ENCODE measurements around the gene MAGOHB.
"Not testable (repeated sequence)": the region's sequence is repeated elsewhere in the genome, so short reads cannot be mapped to it uniquely, and the experiment has no call there.

Gene MAGOHB

GRCh38 chr12:10612110-10612509 is 1.3 kb downstream of the MAGOHB start:
- DNase-seq (ENCODE audit: low read depth, low spot score): no peak

GRCh38 chr12:10611258-10611657 is 2.2 kb downstream of the MAGOHB start:
- DNase-seq (ENCODE audit: low read depth, low spot score): not testable (repeated sequence)

GRCh38 chr12:10610188-10610587 is 3.2 kb downstream of the MAGOHB start:
- no peak for DNase-seq (ENCODE audit: low read depth, low spot score)

DNA sequence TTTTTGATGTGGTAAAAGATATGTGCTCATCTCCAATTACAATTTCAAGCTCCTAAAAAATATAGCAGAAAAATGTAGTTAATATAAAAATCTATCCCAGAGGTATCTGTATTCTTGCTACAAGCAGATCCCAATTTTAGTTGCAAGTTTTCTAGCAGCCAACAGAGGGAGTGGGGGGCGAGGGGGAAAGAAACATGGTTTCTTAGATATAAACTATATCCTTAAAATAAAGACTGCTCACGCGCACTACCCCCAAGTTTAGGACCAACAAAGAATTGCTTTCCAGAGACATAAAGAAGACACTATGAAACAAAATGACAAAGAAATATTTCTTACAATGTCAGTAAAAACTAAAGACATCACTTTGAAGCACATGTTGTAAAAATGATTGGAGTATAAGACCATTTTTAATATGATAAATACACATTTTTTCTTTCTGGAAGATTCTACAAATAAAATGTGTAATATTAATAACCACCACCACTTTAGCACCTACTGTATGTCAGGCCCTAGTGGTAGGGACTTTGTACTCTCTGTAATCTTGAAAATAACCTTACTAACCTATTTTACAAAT is 5.4 kb downstream of the MAGOHB start:
- DNase-seq (ENCODE audit: low read depth, low spot score): no peak

- DNase-seq (ENCODE audit: low read depth, low spot score): no peak
Measured at GRCh38 chr12:10601860-10602259, 11.5 kb downstream of the MAGOHB start.

GRCh38 chr12:10600988-10601387 is 12.4 kb downstream of the MAGOHB start:
- no peak for DNase-seq (ENCODE audit: low read depth, low spot score)

DNA sequence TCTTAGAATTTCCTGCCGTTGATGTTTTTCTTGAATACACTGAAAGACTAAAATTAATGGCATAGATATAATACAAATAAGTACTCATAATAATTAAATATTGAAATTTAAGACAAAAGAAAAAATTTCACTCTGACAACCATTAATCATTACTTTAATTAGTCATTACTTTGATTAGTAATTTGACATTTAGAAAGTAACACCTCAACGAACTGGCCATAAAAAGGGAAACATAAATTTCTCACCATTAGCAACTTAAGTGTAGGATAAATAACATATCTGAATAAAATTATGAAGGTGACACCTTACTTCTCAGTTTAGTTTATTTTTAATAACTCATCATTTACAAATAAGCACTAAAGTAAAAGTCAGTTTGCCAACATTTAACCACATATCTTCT is 17.5 kb downstream of the MAGOHB start:
- no peak for DNase-seq (ENCODE audit: low read depth, low spot score)

GRCh38 chr12:10590966-10591365 is 22.4 kb downstream of the MAGOHB start:
- DNase-seq (ENCODE audit: low read depth, low spot score): no peak

DNA sequence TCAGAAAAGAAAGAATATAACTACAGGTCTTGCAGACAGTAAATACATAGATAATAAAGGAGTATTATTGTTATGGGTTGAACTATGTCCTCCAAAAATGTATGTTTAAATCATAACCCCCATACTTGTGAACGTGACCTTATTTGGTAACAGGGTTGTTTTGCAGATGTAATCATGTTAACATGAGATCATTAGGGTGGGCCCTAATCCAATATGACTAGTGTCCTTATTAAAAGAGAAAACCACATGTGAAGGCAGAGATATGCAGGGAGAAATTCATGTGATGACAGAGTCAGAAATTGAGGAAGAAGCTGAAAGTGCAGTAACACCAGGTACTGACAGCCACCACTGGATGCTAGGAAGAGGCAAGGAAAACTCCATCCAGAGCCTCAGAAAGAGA is 29.0 kb downstream of the MAGOHB start:
- DNase-seq (ENCODE audit: low read depth, low spot score): no peak

DNA sequence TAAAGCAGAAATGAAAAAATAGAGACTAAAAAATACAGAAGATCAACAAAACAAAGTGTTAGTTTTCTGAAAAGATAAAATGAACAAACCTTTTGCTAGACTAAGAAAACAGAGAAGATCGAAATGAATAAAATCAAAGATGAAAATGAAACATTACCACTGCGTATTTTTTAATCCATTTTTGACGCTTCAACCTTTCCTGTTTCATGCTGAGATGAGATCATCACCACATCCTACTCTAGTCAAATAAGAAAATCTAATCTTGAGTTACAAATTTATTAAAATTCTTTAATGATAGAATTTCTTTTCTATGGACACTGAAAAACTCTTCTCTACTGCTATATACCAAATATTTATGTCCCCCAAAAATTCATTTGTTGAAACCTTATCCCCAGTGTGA is 30.7 kb downstream of the MAGOHB start:
- DNase-seq (ENCODE audit: low read depth, low spot score): no peak

- not testable (repeated sequence) for DNase-seq (ENCODE audit: low read depth, low spot score)
Measured at GRCh38 chr12:10582133-10582532, 31.3 kb downstream of the MAGOHB start.

- no peak for DNase-seq (ENCODE audit: low read depth, low spot score)
Measured at GRCh38 chr12:10574307-10574706, 39.1 kb downstream of the MAGOHB start.

- DNase-seq (ENCODE audit: low read depth, low spot score): not testable (repeated sequence)
Measured at GRCh38 chr12:10572021-10572490, 41.4 kb downstream of the MAGOHB start.

DNA sequence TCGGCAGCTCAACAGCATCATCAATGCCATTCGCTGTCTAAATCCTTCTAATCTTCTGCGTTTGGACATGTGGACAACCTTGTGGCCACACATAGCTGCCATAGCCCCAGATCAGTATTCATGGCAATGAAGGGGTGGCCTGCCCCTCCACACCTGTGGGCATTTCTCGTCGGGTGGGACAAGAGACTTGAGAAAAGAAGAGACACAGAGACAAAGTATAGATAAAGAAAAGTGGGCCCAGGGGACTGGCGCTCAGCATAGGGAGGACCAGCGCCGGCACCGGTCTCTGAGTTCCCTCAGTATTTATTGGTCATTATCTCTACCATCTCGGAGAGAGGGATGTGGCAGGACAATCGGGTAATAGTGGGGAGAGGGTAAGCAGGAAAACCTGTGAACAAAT is 42.3 kb downstream of the MAGOHB start:
- DNase-seq (ENCODE audit: low read depth, low spot score): no peak

GRCh38 chr12:10567813-10568212 is 45.6 kb downstream of the MAGOHB start:
- no peak for DNase-seq (ENCODE audit: low read depth, low spot score)

GRCh38 chr12:10563966-10564365 is 49.4 kb downstream of the MAGOHB start:
- DNase-seq (ENCODE audit: low read depth, low spot score): no peak

DNA sequence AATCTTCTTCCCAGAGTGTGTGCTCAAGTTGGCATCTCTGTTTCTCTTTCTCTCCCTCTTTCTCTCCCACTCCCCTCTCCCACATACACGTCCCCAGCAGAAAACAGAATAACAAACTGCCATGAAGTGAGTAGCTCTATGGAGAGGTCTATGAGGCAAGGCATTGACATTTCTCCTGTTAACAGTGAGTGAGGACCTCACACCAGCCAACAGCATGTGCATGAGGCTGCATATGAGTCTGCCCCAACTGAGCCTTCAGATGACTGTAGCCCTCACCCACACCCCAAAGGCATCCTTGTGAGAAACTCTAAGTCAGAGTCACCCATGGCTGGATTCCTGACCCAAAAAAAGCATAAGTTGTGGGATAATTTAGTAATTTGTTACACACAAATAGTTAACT is 50.4 kb downstream of the MAGOHB start:
- DNase-seq (ENCODE audit: low read depth, low spot score): no peak

DNA sequence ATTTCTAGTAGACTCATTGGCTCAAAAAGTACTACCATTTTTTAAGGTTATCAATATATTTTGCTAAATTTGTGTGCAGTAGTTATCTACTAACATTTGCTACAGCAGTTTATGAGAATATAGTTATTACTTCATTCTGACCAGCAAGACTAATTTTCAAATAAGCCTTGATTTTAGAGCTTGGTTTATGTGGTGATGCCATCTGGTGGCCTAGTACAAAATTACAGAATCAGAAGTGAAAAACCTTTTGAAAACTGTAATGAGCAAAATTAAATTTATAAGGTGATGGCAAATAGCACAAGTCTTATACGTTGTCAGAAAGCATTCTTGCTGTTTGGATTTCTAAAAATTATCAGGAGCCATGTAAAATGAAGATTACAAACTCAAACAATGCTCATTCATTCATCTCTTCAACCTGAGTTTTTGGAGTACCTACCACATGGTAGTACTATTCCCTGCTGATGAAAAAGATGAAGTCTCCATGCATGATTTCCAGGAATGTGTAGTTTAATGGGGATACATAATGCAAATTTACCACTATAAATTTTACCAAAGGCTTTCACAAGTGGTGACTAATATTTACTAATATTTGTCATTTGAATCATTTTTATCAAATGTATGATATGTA is 51.0 kb downstream of the MAGOHB start:
- peak; percentile 58 for DNase-seq (ENCODE audit: low read depth, low spot score)

DNA sequence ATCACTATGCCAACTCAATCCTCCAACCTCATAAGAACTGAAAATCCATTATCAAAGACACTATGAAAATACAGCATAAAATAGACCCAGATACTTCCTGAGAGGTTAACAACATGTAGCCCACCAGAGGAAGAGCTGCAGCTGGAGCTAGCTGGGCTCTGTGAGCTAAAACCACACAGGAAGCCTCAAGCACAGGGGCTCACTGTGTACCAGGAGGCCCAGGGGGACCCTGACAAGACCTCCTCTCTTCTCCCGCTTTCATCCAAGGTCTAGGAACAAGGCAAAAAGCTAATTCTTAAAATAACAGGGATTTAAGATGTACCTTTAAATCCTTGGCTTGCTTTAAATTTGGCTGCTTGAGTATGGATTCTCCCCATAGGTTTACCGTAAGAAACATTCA is 54.2 kb downstream of the MAGOHB start:
- DNase-seq (ENCODE audit: low read depth, low spot score): no peak

DNA sequence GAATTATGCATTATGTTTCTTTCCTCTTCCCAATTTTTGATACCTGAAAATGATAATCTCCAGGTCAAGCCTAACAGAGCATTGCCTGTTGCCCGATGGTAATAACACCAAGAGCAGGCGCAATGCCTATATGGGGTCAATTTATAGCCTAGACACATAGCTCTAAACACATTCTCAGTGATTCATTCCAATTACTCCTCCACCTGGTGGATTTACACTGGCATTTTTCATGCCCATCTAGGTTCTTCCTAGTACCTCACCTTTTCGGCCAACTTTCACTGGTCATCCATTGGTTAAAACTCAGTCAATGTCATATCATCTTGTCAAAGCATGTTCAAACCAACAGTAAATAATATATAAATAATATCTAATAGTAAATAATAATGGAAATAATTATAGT is 54.6 kb downstream of the MAGOHB start:
- no peak for DNase-seq (ENCODE audit: low read depth, low spot score)

DNA sequence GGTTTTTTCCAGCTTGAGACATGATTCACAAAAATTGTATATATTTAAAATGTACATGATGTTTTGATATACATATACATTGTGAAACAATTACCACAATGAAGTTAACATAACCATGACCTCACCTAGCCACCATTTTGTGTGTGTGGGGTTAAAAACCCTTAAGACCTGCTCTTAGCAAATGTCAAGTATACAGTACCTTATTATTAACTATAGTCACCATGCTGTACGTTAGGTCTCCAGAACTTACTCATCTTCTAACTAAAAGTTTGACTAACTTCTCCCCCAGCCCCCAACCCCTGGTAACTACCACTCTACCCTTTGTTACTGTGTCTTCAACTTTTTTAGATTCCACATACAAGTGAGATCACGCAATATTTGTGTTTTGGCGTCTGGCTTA is 55.1 kb downstream of the MAGOHB start:
- DNase-seq (ENCODE audit: low read depth, low spot score): no peak

DNA sequence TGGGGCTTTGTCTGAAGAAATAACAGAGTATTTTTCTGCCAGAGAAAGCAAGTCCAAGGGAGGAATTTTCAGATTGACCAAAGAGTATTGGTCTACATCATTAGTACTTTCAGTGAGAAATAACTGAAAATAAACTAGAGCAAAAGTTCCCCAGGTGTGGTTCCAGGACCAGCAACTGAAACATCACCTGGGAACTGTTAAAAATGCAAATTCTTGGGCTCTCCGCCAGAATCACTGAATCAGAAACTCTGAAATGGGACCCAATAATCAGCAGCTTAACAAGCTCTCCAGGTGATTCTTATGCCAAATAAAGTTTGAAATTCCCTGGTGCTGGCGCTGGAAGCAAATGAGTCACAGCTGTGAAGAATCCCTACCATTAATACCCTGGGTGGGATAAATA is 55.6 kb downstream of the MAGOHB start:
- DNase-seq (ENCODE audit: low read depth, low spot score): no peak

- no peak for DNase-seq (ENCODE audit: low read depth, low spot score)
Measured at GRCh38 chr12:10557329-10557728, 56.1 kb downstream of the MAGOHB start.
